B cell (primary cell): Measurements from ENCODE around the gene TNRC6C.

Experiments used
- EZH2 ChIP-seq: IDR thresholded peaks from 2 replicates; pipeline ENCODE4 v1.6.1; 2012; ENCODE audit warnings: borderline replicate concordance, low read depth, mild to moderate bottlenecking, moderate library complexity, low read length; ENCODE audit not compliant: insufficient read depth, poor library complexity, severe bottlenecking
- TF ChIP-seq, protein P1 (sequence below): fragments of 200-600 bp; IDR thresholded peaks from one replicate; pipeline ENCODE4 v1.8.0; 2022; ENCODE audit warnings: antibody characterized with exemption, mild to moderate bottlenecking

- TF ChIP-seq, protein P1, sequence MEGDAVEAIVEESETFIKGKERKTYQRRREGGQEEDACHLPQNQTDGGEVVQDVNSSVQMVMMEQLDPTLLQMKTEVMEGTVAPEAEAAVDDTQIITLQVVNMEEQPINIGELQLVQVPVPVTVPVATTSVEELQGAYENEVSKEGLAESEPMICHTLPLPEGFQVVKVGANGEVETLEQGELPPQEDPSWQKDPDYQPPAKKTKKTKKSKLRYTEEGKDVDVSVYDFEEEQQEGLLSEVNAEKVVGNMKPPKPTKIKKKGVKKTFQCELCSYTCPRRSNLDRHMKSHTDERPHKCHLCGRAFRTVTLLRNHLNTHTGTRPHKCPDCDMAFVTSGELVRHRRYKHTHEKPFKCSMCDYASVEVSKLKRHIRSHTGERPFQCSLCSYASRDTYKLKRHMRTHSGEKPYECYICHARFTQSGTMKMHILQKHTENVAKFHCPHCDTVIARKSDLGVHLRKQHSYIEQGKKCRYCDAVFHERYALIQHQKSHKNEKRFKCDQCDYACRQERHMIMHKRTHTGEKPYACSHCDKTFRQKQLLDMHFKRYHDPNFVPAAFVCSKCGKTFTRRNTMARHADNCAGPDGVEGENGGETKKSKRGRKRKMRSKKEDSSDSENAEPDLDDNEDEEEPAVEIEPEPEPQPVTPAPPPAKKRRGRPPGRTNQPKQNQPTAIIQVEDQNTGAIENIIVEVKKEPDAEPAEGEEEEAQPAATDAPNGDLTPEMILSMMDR: peak; percentile 77
- no peak for TF ChIP-seq EZH2
Observed at GRCh38 chr17:78019367-78019975, 61.0 kb downstream of the TNRC6C start.
